DOHH2 (cell line): ENCODE measurements around the gene NME3.

Experiments
- EZH2phosphoT487 ChIP-seq: fragments of 200-600 bp; sonication (generic); IDR thresholded peaks from 2 replicates; pipeline ENCODE4 v1.6.1; 2017; ENCODE audit warnings: borderline replicate concordance, mild to moderate bottlenecking, antibody characterized with exemption, low read length, moderate library complexity, mixed read lengths
- TF ChIP-seq, protein P1 (sequence below): fragments of 200-600 bp; sonication (generic); IDR thresholded peaks from one replicate; pipeline ENCODE4 v1.5.1; 2014; ENCODE audit warnings: antibody characterized with exemption, mild to moderate bottlenecking, low read depth, low read length; ENCODE audit not compliant: poor library complexity, severe bottlenecking

DNA sequence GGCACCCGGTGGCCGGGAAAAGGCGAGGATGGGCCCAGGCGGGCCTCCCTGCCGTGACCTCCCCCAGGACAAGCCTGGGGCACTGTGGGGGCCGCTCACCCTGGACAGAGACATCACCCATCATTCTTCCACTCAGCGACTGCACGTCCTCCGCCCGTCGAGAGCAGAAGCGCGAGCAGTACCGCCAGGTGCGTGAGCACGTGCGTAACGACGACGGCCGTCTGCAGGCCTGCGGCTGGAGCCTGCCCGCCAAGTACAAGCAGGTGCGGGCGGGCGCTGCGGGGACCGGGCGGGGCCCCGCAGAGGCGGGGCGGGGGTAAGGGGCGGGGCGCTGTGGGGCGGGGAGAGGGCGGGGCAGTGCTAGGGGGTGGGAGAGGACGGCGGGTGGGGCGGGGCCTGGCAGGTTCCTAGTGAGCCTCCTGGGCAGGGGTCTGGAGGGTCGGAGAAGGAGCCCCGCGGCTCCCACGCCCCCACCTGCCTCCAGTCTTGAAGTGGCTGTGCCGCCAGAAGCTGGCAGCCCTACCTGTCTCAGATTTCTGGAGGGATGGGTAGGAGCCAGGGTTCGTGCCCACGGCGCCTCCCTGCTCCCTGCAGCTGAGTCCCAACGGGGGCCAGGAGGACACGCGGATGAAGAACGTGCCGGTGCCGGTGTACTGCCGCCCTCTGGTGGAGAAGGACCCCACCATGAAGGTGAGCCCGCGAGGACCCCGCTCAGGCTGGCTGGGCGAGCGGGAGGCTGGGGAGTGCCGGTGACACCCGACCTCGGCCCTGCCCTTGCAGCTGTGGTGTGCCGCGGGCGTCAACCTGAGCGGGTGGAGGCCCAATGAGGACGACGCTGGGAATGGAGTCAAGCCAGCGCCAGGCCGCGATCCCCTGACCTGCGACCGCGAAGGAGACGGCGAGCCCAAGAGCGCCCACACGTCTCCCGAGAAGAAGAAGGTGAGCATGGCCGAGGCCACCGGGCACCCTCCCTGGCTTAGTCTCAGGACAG is 7.5 kb downstream of the NME3 start:
- TF ChIP-seq, protein P1, sequence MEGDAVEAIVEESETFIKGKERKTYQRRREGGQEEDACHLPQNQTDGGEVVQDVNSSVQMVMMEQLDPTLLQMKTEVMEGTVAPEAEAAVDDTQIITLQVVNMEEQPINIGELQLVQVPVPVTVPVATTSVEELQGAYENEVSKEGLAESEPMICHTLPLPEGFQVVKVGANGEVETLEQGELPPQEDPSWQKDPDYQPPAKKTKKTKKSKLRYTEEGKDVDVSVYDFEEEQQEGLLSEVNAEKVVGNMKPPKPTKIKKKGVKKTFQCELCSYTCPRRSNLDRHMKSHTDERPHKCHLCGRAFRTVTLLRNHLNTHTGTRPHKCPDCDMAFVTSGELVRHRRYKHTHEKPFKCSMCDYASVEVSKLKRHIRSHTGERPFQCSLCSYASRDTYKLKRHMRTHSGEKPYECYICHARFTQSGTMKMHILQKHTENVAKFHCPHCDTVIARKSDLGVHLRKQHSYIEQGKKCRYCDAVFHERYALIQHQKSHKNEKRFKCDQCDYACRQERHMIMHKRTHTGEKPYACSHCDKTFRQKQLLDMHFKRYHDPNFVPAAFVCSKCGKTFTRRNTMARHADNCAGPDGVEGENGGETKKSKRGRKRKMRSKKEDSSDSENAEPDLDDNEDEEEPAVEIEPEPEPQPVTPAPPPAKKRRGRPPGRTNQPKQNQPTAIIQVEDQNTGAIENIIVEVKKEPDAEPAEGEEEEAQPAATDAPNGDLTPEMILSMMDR = peak; percentile 12
- no peak for TF ChIP-seq EZH2phosphoT487
